PFSK-1 (cell line): ENCODE results near the gene CACNA1D.

ENCODE experiments used
- FOXP2 ChIP-seq: optimal IDR thresholded peaks from 2 replicates; pipeline ENCODE3; 2011; ENCODE audit warnings: borderline replicate concordance, control low read depth, inconsistent platforms; ENCODE audit not compliant: insufficient read depth; ENCODE audit errors: extremely low read length, extremely low read depth
- POLR2AphosphoS5 ChIP-seq: IDR thresholded peaks from 2 replicates; pipeline ENCODE4 v1.6.1; 2012; ENCODE audit warnings: low read depth, mild to moderate bottlenecking, control low read depth, low read length, moderate library complexity
- SIN3A ChIP-seq: IDR thresholded peaks from 2 replicates; pipeline ENCODE4 v1.6.1; 2012; ENCODE audit warnings: mild to moderate bottlenecking, low read length, moderate library complexity, borderline replicate concordance; ENCODE audit not compliant: insufficient read depth
- TAF1 ChIP-seq: IDR thresholded peaks from 2 replicates; pipeline ENCODE4 v1.6.1; 2012; ENCODE audit warnings: low read length, control low read depth, borderline replicate concordance; ENCODE audit not compliant: insufficient read depth
- TF ChIP-seq, protein P1 (sequence below), 2 experiments: IDR thresholded peaks; 2 replicates each; pipeline versions ENCODE4 v1.6.1 to v1.8.0; 2011 to 2012; ENCODE audit warnings: low read depth in 2 of 2, low read length in 2 of 2, control low read depth in 1 of 2, inconsistent platforms in 1 of 2, mild to moderate bottlenecking in 1 of 2, moderate library complexity in 1 of 2; ENCODE audit not compliant: insufficient read depth in 1 of 2

Gene CACNA1D

DNA sequence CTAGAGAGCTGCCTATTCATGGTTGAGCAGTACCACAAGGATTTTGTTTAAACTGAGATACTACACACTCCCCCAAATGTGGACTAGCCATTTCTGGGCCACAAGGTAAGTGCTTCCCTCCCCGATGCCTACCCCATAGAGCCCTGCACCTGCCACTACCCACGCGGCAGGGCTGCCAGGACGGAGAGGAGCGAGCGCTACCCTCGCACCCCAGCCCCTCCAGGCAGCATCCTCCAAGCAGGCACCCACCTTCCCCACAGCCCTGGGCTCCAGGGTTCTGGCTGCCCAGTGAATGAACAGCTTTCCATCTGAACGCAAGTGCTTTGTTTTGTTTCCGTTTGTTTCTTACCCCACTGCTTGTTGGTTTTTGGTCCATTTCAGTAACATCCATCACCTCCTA, 292.6 kb downstream of the CACNA1D start:
- TF ChIP-seq, protein P1, sequence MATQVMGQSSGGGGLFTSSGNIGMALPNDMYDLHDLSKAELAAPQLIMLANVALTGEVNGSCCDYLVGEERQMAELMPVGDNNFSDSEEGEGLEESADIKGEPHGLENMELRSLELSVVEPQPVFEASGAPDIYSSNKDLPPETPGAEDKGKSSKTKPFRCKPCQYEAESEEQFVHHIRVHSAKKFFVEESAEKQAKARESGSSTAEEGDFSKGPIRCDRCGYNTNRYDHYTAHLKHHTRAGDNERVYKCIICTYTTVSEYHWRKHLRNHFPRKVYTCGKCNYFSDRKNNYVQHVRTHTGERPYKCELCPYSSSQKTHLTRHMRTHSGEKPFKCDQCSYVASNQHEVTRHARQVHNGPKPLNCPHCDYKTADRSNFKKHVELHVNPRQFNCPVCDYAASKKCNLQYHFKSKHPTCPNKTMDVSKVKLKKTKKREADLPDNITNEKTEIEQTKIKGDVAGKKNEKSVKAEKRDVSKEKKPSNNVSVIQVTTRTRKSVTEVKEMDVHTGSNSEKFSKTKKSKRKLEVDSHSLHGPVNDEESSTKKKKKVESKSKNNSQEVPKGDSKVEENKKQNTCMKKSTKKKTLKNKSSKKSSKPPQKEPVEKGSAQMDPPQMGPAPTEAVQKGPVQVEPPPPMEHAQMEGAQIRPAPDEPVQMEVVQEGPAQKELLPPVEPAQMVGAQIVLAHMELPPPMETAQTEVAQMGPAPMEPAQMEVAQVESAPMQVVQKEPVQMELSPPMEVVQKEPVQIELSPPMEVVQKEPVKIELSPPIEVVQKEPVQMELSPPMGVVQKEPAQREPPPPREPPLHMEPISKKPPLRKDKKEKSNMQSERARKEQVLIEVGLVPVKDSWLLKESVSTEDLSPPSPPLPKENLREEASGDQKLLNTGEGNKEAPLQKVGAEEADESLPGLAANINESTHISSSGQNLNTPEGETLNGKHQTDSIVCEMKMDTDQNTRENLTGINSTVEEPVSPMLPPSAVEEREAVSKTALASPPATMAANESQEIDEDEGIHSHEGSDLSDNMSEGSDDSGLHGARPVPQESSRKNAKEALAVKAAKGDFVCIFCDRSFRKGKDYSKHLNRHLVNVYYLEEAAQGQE (IDR thresholded peaks at IDR 0.05; ENCODE audit: insufficient read depth in 1 of 2, low read depth in 2 of 2, low read length in 2 of 2), result no peak
- TF ChIP-seq TAF1, result no peak

DNA sequence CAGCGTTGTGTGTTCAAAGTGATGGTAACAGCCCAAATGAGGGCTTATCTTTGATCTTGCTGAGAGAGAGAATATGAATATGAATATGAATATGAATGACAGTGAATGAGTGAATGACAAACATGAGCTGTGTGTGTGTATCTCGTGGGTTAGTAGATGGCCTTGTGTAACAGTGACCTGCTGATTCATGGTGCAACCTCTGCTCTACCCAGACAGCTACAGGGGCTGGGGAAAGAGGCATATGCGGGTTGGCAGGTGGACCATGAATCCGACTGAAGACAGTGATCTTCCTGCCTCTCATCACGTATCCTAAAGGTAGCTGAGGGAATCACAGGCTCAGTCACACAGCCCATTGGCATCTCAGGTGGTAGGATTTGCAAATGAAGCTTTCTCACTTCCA, 293.6 kb downstream of the CACNA1D start:
- TF ChIP-seq FOXP2, result no peak
- TF ChIP-seq POLR2AphosphoS5, result no peak
- no peak for TF ChIP-seq SIN3A
- TF ChIP-seq, protein P1 (IDR thresholded peaks at IDR 0.05; ENCODE audit: insufficient read depth in 1 of 2, low read depth in 2 of 2, low read length in 2 of 2), result no peak
- TF ChIP-seq TAF1, result no peak

DNA sequence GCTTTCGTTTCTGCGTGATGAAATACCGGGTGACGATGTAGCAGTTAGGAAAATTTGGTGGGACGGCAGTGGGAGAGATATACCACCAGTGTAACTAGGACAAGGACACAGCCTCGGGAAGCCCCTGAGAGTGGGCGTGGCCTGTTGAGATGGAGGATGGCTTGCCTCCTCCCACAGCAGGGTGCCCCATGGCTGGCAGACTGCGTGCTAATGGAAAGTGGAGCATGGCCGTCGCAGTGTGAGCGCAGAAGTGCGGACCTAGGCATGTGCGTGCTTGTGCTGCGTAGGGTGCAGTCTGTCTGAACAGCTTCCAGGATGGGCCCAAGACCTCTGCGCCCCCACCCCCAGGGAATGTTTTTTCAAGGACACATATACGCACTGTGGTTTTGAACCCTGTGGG, 295.0 kb downstream of the CACNA1D start:
- TF ChIP-seq TAF1 (no peak), POLR2AphosphoS5 (no peak), FOXP2 (no peak), SIN3A (no peak)
- TF ChIP-seq, protein P1 (IDR thresholded peaks at IDR 0.05; ENCODE audit: insufficient read depth in 1 of 2, low read depth in 2 of 2, low read length in 2 of 2), result no peak

DNA sequence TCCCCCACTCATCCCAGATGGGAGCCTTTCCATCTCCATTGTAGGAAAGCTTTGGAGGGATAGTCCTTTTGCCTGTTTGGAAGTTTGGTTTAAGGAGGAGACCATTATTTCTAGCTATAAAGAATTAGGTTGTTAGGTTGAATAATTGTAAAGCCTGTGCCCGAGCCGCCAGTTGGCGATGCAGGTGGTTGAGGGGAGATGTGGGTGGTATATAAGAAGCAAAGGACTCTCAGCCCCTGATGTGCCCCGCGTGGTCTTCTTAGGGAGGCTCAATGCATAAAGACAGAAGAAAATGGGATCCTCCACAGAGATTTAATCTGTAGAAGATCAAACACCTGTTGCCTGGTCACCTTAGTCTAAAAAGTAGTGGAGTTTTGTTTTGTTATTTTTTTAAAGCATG, 296.1 kb downstream of the CACNA1D start:
- no peak for TF ChIP-seq SIN3A
- TF ChIP-seq, protein P1 (IDR thresholded peaks at IDR 0.05; ENCODE audit: insufficient read depth in 1 of 2, low read depth in 2 of 2, low read length in 2 of 2), result no peak

DNA sequence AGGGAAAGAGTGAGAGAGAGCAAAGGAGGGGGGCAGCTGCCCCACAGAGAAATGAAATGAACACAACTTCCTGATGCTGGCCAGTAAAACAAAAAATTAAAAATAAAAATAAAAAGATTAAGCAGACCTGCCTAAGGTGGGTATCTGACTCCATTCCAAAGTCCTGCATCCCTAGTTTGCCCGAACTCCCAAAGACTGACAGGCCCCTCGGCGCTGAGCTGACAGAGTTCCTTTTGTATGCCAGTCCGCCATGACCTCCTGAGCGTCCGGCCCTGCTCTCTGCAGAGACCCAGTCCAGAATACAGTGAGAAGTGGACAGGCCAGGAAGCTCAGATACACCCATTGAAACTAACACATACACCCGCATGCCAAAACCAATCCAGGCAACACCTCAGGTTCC, 296.9 kb downstream of the CACNA1D start:
- TF ChIP-seq SIN3A, result no peak
- TF ChIP-seq TAF1, result no peak
- TF ChIP-seq, protein P1 (IDR thresholded peaks at IDR 0.05; ENCODE audit: insufficient read depth in 1 of 2, low read depth in 2 of 2, low read length in 2 of 2), result no peak
- no peak for TF ChIP-seq FOXP2
- no peak for TF ChIP-seq POLR2AphosphoS5
